HG03565 (cell line): Measurements from ENCODE around the gene CPHXL2.
A peak's percentile ranks its signal among the peaks of the same experiment; 100 is the strongest.

Experiments used
- ATAC-seq: cut with Tn5 transposase; IDR thresholded peaks from one replicate; pipeline ENCODE4 v1.9.1; 2021; ENCODE audit warnings: mild to moderate bottlenecking, moderate library complexity; ENCODE audit not compliant: unreplicated experiment

CPHXL2 gene

DNA sequence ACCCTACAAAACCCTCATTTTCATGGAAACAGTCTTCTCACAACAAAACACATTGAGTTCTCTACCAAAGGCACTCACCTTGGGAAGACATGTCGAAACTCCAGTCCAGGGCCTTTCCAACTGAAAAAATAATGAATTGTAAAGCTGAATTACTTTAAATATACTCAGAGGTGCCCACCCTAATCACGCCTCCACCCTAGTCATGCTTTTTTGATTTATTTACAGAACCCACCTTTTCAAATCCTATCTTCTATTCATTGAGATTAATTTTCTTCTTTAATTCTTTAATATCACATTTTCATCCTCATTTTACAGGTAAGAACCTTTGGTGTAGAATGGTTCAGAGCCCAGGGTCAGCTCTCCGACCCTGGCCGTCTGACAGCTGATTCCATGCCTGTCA, at the start of gene CPHXL2:
TSS of gene CPHXL2 (minus strand) at position 101 of the 400 bp plus-strand sequence. CDS start at position 91, 10 bp downstream.
- no peak for ATAC-seq

GRCh38 chr16:75726390-75726789, 49.6 kb upstream of the CPHXL2 start, which contains the start of gene CPHXL:
CPHXL (minus strand) TSS chr16:75726490; CDS start chr16:75726442, 48 bp downstream.
- ATAC-seq, result no peak

GRCh38 chr16:75718452-75718851, 41.6 kb upstream of the CPHXL2 start:
- no peak for ATAC-seq

DNA sequence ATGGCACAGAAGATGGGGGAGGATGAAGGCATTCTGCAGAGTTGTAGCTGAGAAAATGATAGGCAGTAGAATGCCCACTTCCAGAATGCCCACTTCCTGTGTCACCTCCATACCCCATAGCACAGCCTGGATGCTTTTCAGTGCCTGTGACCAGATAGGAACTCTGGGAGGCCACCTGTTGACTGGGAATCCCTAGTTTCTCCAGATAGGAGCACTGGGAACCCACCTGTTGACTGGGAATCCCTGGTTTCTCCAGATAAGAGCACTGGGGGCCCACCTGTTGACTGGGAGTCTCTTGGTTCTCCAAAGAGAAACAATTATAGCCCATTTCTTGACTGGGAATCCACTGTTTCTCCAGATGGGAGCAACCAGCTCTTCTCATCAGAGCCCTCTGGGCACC, 37.9 kb upstream of the CPHXL2 start:
- no peak for ATAC-seq

DNA sequence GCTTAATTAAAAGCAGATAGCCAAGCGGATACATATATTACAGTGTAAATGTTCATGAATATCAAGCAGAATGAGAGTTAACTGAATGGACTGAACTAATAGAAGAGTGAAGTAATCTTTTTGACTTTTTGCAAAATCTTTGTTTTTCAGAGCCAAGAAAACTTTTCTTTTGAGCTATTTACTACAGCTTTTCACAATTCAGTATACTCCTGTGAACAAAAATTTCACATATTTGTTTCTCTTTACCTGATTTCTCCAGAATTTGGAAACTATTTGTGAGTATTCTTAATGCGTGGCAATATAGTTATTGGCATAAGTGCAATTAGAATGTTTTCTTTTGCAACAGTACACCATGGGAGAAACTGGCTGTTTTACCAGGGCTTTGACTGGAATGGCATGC, 33.5 kb upstream of the CPHXL2 start:
- ATAC-seq, result no peak

GRCh38 chr16:75703306-75703705, 26.5 kb upstream of the CPHXL2 start:
- ATAC-seq, result no peak

GRCh38 chr16:75702242-75702641, 25.4 kb upstream of the CPHXL2 start:
- ATAC-seq, result no peak

DNA sequence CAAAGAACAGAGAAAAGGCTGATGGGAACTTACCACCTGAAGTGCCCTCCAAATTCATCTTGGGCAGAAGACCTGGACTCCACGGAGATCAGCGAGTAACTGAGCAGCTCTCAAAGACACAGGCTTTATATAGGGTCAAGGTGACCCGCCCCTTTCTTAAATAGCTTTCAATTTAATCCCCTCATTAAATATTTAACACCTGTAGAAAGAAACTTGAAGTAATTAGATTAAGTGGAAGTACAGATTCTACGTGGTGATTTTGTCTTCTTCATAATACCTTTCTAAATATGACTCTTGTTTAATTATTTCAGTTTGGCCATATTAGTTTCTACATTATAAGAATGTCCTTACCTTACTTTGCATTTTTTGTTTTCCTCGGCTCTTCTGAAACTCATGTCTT, 24.6 kb upstream of the CPHXL2 start, which contains the start of gene DUXB:
TSS of gene DUXB (minus strand) at position 101 of the 400 bp plus-strand sequence. CDS start at position 58, 43 bp downstream.
- ATAC-seq, result no peak

DNA sequence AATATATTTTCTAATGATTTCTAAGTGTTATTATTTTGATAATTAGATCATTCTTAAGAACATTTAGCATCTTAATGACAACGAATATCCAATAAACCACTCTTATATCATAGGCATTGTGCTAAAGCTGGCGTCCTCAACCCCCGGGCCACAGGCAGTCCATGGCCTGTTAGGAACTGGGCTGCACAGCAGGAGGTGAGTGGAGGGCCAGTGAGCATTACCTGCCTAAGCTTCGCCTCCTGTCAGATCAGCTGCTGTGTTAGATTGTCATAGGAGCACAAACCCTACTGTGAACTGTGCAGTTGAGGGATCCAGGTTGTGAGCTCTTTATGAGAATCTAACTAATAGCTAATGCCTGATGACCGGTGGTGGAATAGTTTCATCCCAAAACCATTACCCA, 20.8 kb upstream of the CPHXL2 start:
- ATAC-seq, result no peak

DNA sequence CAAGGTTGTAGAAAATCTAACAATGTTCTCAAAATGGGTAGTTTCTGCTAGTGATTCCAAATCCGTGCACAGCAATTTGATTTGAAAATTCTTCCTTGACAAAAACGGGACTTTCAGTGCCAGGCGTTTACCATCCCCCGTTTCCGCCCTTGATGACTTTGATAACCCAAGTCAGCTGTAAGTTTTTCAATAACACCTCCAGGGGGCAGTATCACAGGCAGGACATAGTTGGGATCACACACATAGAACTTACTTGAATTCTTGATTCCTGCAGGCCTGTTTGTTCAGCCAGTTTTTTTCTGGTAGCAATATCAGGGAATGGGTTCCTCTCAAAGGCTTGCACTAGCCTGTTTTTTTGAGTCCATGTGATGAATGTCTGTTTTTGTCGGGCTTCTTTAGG, 18.9 kb upstream of the CPHXL2 start:
- ATAC-seq, result no peak

DNA sequence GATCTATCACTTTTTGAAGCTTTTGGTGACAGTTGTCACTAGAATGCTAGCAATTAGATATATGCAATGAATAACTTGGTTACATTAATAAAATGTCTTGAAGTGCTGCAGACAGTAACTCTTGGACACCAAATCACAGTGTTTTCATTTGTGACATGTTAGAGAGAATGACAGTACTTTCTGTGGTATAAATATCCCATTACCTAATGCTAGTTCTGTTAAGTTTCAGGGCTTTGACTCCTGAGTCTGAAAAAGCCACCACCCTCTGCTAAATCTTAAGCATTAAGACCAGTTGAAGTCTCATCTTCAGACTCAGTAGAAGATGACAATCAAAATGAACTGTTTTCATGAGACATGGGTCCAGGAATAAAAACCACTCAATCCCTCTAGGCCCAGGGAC, 10.6 kb upstream of the CPHXL2 start:
- ATAC-seq, result peak; percentile 59

GRCh38 chr16:75682308-75682707, 5.5 kb upstream of the CPHXL2 start:
- ATAC-seq, result no peak

DNA sequence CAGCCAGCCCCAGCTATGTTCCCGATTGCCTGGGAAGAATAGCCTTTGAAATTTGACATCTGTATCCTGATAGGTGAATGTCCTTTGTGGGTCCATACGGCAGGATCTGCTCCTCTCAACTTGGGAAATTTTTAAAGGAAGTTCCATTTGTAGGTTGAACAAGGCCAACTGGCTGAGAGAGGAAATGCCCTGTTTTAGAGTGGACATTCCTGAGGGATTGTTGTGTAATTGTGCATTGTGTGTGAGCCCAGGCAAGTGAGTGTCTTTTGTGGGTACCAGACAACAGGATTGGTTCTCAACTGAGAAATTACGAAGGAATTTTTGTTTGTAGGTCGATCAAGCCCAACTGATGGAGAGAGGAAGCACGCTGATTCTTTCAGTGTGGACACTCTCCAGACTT, 2.6 kb upstream of the CPHXL2 start:
- ATAC-seq, result no peak

DNA sequence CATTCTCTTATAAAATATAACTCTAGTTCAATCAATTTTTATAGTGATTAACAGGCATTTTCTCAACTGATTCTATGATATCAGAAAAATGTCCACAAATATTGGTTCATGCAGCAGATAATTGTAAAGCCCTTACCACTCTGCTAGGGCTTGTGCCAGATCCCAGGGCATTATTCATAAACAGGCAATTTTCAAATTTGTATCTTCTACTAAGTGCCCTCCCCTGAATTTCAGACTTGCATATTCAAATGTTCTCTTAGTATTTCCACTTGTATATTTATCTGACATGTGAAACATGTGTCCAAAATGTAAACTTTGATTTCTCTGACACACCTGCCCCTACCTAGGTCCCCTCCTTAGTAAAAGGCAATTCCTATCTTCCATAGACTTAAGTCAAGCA, 9.3 kb downstream of the CPHXL2 start:
- ATAC-seq, result no peak

DNA sequence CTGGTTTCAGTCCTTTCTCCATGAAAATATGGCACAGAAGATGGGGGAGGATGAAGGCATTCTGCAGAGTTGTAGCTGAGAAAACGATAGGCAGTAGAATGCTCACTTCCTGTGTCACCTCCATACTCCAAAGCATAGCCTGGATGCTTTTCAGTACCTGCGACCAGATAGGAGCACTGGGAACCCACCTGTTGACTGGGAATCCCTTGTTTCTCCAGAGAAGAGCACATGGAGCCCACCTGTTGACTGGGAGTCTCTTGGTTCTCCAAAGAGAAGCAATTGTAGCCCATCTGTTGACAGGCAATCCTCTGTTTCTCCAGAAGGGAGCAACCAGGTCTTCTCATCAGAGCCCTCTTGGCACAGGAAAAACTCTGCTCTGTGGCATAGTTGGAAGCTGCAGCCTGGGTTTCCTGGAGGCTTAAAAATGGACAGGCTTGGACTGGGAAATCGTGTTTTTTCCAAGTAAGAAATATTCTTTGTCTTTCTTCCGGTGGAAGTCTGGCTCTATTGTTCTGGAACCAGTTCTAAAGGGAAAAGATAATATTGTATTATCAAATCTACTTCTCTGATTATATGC, 16.0 kb downstream of the CPHXL2 start:
- no peak for ATAC-seq

DNA sequence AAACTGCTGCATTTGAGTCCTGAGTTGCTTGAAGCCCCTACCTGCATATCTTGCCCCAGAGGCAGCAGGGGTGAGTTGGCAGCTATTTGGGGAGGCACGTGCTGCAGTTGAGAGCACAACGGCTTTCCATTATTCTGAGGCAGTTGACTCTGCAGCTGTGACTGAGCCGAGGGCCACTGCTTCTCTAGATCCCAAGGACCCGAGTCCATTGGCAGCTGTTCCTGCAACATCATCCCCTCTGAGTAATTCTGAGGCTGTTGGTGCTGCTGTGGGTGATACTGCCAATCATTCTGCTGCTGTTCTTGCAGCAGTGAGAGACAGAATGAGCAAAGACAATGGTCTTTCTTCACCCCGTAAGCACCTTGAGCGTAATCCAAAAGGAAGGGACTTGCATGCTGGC, 16.5 kb downstream of the CPHXL2 start:
- no peak for ATAC-seq

- ATAC-seq, result no peak
Measured at GRCh38 chr16:75658175-75658574, 18.6 kb downstream of the CPHXL2 start.

- ATAC-seq, result no peak
Measured at GRCh38 chr16:75653922-75654321, 22.9 kb downstream of the CPHXL2 start.

DNA sequence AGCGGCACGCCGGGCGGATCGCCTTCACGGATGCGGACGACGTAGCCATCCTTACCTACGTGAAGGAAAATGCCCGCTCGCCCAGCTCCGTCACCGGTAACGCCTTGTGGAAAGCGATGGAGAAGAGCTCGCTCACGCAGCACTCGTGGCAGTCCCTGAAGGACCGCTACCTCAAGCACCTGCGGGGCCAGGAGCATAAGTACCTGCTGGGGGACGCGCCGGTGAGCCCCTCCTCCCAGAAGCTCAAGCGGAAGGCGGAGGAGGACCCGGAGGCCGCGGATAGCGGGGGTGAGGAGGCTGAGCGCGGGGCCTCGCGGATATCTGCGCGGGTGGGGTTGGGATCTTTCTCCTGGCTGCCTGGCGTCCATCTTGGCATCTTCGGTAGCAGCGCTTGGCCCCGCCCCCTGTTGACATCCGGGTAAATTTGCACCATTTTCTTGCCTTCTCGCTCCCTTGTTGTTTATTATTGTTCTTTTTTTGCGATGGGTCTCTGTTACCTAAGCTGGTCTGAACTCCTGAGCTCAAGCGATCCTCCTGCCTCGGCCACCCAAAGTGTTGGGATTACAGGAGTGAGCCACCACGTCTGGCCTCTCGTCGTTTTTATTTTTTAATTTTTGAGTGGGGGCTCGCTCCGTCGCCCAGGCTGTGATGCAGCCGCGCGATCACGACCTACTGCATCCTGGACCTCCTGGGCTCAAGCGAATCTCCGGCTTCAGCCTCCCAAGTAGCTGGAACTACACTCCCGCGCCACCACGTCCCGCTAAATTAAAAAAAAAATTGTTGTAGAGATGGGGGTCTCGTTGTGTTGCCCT, 28.3 kb downstream of the CPHXL2 start:
- peak; percentile 5 for ATAC-seq

DNA sequence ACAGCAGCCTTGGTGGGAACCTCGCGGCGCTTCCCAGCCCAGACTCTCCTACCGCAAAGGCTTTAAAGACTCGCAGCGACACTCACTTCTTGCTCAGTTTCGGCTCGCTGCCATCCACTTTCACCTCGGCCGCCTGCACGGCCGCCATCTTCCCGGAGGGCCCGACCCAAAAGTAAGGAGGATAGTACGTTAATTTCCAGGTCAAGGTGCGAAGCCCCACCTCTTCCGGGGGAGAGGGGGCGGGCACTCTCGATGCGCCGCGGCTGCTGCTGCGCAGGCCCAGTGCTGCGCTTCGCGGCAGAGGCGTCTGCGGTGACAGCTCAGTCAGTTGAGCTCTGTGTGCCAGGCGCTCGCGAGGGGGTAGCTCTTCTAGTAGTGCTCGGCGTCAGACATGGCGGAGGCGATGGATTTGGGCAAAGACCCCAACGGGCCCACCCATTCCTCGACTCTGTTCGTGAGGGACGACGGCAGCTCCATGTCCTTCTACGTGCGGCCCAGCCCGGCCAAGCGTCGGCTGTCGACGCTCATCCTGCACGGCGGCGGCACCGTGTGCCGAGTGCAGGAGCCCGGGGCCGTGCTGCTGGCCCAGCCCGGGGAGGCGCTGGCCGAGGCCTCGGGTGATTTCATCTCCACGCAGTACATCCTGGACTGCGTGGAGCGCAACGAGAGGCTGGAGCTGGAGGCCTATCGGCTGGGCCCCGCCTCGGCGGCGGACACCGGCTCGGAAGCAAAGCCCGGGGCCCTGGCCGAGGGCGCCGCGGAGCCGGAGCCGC, 29.1 kb downstream of the CPHXL2 start, which contains the start of the genes KARS1 and TERF2IP:
TSS of gene KARS1 (minus strand) at position 174 of the 773 bp plus-strand sequence. CDS start at position 148, 26 bp downstream.
TSS of gene TERF2IP (plus strand) at position 282 of the 773 bp plus-strand sequence. CDS start at position 392, 110 bp downstream.
- ATAC-seq, result peak; percentile 79

- peak; percentile 7 for ATAC-seq
Measured at GRCh38 chr16:75647112-75647491, 29.7 kb downstream of the CPHXL2 start.
